HG02763 (cell line): ENCODE measurements around the gene EPB41L5.
A peak's percentile ranks its signal among the peaks of the same experiment; 100 is the strongest.
"Not testable (repeated sequence)": the region's sequence is repeated elsewhere in the genome, so short reads cannot be mapped to it uniquely, and the experiment has no call there.

Experiments
- ATAC-seq: cut with Tn5 transposase; IDR thresholded peaks from one replicate; pipeline ENCODE4 v1.9.1; 2021; ENCODE audit warnings: mild to moderate bottlenecking, moderate library complexity; ENCODE audit not compliant: unreplicated experiment

Gene EPB41L5

DNA sequence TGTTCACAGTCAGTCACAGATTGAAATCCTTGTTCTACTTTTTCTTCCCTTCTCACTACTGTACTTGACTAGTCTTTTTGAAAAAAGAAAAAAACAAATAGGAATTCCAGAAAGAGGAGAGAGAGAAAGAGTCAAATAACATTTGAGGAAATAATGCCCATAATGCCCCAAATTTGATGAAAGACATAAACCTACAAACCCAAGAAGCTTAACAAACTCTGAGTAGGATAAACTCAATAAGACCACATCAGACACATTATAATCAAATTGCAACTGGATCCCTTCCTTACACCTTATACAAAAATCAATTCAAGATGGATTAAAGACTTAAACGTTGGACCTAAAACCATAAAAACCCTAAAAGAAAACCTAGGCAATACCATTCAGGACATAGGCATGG is 179.4 kb downstream of the EPB41L5 start:
- ATAC-seq, result no peak

DNA sequence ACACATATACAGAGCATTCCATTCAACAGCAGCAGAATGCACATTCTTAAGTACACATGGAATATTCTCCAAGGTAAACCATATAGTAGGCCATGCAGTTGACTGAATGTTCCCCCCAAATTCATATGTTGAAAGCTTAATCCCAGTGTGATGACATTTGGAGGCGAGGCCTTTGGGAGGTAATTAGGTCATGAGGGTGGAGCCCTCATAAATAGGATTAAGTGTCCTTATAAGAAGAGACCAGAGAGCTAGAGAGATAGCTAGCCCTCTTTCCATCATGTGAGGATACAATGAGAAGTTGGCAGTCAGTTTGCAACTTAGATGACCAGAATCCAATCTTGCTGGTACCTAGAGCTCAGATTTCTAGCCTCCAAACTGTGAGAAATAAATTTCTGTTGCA is 182.7 kb downstream of the EPB41L5 start:
- ATAC-seq, result no peak

- not testable (repeated sequence) for ATAC-seq
These were observed 187.1 kb downstream of the EPB41L5 start for GRCh38 chr2:120199817-120200459.

DNA sequence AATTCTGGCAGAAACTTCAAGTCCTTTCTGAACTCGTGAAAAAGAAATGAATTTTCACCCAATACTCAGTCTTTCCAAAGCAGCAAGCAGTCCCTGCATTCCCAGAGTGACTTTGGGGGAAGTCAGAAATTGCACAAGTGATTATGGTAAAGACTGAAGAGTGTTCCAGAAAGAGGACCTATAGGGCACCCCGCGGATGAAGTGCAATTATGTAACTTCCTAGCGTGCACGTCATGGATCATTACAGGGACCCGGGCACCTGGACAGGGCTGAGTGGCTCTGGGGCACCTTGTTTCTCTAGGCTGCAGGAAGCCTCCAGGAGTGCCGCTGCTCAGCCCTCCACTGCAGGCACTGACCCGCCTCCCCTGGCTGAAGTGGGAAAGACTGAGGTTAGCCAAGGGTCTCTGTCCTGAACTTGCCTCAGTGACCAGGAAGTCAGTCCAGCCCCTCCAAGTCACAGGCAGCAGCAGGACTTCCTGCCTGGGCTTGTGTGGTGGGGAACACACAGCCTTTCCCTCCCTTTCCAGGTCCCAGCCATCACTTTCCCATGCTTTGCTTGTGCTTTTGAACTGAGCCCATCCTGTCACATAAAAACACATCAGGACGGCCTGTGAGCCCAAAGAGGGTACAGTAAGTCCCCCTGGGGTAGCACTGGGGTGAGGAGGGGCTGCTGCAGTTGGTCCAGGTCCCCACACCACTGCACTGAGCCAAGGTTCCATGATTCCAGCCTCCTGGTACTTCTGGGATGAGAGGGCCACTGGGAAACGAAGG is 190.6 kb downstream of the EPB41L5 start:
- no peak for ATAC-seq

DNA sequence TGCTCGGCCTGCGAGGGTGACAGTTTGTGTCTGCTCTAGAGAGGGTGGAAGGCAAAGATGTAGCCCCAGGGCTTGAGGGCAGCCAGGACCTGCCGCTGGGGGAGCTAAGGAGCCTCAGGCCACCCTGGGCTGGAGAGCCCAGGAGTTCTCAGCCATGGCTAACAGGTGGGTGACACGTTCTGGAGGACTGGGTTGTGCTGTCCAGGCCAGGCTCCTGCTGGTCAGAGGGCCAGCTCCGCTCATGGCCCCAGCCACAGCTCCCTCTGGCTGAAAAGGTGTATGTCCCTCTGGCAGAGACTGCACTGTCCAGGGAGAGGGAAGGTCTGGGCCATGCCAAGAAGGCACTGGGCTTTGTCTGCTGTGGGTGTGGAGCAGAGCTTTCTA is 191.1 kb downstream of the EPB41L5 start:
- ATAC-seq, result no peak

DNA sequence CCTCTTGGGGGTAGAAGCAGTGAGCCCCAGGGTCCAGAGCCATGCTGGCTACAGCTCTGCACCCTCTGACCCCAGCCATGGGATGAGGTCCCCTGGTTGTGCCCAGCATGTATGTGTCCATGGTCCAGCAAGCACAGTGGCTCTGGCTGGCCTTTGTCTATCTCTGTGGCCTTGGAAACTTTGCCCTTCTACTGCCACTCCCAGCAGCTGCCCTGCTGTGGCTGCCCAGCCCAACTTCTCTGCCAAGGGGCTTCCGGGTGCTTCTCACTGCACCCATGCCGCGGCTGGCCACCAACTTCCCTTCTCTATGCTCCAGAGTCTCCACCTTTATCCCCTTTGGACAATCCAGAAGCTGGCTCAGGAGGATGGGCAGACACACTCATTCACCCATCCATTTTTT is 191.5 kb downstream of the EPB41L5 start:
- ATAC-seq, result no peak

DNA sequence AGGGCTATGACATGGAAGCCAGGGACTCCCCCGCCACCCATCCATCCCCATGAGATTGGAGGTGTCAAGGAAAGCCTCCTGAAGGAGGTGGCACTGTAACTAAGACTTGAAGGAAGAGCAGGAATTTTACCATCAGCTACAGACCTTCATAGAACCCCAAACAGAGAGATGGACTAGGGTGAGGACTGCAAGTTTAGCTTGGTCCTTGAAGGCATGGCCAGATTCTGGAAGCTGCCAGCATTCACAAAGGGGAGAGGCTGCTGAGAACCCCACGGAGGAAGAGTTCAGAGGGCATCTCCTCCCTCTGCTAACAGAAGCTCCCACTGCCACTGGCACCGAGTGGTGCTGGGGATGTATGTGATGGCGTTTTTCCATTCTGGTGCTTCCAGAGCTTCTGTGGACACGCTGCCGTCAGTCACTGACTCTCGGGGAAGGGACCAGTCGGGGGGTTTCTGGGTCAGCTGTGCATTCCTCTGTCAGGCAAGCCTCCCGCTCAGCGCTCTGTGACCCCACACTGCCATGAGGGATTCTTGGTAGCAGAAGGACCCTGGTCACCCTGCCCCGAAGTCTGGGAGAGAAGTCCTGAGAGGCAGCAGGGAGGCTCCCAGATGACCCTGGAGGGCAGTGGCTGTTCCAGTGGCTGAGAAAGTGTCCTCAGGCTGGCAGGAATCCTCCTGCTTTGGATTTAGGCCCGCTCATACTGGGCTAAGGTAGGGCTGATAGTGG is 192.2 kb downstream of the EPB41L5 start:
- no peak for ATAC-seq

- no peak for ATAC-seq
These were observed 193.2 kb downstream of the EPB41L5 start for GRCh38 chr2:120206022-120206581.

GRCh38 chr2:120208381-120209353 is 195.8 kb downstream of the EPB41L5 start:
- no peak for ATAC-seq

DNA sequence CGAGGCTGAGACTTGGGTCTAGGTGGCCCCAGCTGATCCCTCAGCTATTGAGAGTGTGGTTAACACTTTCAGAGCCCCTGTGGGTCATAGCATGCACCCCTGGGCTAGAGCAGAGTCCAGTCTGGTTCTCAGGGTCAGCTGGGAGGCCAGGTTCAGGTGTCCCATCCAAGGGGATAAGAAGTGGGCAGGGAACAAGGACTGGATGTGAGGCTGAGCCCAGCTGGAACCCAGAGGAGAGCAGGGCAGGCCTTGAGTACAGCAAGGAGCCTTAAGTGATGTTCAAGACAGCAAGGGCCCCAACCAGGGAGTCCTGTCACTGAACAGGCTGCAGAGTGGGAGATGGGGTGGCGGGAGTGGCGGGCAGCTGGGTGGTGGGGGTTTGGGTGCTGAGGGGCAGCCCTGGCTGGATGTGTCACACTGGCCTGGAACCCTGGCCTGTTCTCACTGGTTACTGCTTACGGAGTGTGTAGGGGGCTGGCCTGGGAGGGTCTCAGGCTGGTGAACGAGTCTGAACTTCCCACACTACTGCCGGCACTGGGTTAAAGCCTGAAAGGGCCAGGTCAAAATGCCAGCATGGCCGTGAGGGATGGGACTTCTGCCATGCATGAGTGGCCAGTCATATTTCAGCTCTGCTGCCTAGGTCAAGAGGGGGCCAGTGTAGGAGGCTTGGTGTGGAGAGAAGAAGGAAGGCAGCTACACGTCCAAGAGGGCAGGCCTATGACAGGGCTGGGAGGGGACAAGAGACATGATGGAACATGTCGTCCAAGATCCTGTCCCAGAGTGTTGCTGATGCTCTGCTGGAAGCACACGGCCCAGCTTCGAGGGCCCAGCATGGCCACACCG is 196.8 kb downstream of the EPB41L5 start:
- no peak for ATAC-seq

DNA sequence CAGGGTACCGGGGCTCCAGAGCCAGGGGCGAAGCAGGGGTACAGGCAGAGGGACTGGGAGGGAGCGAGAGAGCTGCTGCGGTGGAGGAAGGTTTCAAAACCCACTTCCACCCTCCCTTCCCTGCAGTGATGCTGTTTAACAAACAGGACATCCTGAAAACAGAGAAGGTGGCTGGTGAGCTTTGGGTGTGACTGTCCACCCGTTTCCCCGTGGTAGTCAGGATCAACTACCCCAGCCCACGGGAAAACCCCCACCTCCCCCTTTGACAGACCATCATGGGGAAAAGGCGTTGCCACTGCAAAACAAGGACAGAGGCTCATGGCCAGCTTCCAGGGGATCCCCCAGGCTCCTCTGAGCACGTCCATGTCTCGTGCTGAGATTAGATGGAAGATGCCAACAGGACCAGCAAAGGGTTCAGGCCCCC is 197.4 kb downstream of the EPB41L5 start:
- no peak for ATAC-seq

DNA sequence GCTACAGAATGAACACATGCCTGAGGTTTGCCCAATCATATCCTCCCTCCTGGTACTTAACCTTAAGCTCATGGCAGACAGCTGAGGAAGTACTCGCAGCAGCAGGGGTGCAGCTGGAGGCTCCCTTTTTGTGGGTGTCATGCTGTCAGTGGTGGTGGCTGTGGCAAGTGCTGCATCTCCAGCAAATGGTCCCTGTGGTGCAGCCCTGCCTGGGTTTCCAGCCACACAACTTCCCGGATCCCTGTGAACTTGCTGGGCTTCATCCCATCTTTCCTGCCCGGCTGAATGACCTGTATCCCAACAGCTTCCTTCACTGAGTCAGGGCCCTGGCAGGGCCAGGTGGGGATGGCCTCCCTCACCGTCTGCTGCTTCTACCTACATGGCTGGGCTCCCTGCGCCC is 205.3 kb downstream of the EPB41L5 start:
- ATAC-seq, result no peak

DNA sequence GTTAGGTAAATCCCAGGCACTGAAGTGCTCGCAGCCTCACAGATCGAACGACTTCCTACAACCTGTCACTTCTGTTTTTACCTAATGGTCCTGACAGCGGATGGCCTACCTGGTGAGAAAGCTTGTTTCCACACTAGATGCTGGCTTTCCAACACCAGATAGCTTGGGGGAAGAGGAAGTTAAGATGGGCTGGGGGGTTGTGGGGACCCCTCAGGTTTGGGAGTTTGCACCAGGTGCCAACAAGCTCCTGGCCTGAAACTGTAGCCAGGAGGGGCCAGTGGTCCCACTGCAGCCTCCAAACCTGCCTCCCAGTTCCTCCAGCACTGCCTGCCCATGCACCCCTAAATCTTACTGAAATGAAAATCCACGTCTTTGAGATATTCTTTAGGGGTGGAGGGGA is 206.4 kb downstream of the EPB41L5 start:
- no peak for ATAC-seq

DNA sequence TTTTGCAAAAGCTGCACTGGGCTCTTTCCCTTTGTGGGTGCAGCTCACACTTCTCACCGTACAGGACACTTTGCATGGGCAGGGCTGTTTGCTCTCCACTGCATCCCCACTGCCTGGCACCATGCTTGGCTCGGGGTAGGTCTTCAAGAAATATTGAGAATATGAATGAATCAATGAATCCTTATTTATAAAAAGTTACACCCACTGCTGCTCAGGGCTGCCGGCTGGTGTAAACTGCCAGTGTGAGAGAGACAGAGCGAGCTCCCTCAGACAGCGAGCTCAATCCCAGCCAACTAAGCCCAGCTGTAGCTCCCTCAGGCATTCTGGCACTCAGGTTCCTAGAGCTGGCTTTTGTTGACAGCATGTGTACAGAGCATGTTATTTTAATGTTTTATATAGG is 206.9 kb downstream of the EPB41L5 start:
- ATAC-seq, result no peak

GRCh38 chr2:120220756-120221155 is 207.9 kb downstream of the EPB41L5 start:
- ATAC-seq, result no peak

DNA sequence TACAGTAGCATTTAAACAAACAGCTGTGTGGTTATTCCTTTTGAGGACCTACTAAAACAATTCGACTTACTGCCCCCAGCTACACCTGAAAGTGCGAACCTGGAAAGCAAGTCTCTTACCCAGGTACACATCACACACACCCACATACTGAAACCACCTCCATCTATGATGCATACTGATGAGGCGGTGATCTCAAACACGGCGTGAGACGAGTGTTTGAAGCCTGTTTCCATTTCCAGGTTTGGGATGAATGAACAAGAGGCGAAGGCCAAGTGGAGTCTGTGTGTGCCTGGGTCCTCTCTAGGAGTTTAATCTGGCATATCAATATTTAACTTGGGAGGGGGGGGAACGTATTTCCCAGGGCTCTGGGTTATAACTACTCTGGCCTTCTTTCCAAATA is 208.7 kb downstream of the EPB41L5 start:
- ATAC-seq, result no peak

DNA sequence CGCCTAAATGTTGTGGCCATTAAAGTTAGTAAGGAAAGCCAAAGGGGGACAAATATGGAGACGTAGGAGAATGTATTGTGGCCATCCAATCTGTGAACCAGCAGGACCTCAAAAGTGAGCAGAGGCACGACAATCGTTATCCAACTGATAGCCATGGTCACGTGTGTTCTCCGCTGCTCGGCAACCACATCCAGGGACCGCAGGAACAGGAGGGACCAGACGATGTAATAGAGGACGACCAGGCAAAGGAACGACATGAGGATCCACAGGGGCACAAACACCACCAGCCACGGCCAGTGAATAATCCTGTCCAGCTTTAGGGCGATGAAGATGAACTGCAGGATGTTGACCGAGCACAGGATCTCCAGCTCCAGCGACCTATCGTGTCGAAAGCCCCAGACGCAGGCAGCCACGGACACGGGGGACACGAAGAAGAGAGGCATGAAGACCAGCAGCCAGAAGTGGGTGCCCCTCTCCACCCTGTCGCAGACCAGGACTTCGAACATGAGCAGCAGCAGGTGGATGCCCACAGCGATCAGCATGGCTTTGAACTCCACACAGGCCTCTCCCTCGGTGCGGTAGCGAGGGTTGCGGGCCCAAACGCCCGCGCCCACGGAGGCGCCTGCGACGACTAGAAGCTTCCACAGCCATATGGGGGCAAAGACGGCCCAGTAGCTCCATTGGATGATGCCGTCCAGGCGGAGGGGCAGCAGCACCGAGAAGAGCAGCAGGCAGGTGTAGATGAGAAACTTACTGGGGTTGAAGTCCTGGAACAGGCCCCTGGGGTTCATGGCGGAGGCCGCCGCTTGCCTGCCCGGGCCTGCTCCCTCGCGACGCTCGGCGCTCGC is 209.5 kb downstream of the EPB41L5 start:
- no peak for ATAC-seq

GRCh38 chr2:120223034-120223912 is 210.4 kb downstream of the EPB41L5 start, which contains the start of gene TMEM185B:
TSS of gene TMEM185B (minus strand) at chr2:120223400. CDS start at chr2:120222976, 424 bp downstream.
- peak; percentile 88 for ATAC-seq
